ENCODE results near the gene NKX1-1.

NKX1-1 gene

GRCh38 chr4:1371176-1372165 is 34.8 kb downstream of the NKX1-1 start:
- Histone ChIP-seq H3K4me1 (ENCODE audit: control insufficient read depth, low read depth, low read length) (no peaks in the 10 kb centered on the region), H3K4me3 (ENCODE audit: low read length) (no peak overlapping the region), H3K9ac (ENCODE audit: low read length) (no peak overlapping the region), H3K27me3 (ENCODE audit: control insufficient read depth, insufficient read depth, low read length) (no peaks in the 10 kb centered on the region), H3K9me3 (ENCODE audit: control insufficient read depth, low read depth, low read length) (no peaks in the 10 kb centered on the region), H3K36me3 (ENCODE audit: control insufficient read depth, low read depth, low read length) (no peaks in the 10 kb centered on the region), H3K27ac (ENCODE audit: low read length) (no peak overlapping the region)

- no peaks in the 10 kb centered on the region for H3K36me3 ChIP-seq (ENCODE audit: control insufficient read depth, low read depth, low read length)
- no peaks in the 10 kb centered on the region for H3K4me1 ChIP-seq (ENCODE audit: control insufficient read depth, low read depth, low read length)
- no peak overlapping the region for H3K4me3 ChIP-seq (ENCODE audit: low read length)
Measured at GRCh38 chr4:1370321-1371124, 35.7 kb downstream of the NKX1-1 start.

DNA sequence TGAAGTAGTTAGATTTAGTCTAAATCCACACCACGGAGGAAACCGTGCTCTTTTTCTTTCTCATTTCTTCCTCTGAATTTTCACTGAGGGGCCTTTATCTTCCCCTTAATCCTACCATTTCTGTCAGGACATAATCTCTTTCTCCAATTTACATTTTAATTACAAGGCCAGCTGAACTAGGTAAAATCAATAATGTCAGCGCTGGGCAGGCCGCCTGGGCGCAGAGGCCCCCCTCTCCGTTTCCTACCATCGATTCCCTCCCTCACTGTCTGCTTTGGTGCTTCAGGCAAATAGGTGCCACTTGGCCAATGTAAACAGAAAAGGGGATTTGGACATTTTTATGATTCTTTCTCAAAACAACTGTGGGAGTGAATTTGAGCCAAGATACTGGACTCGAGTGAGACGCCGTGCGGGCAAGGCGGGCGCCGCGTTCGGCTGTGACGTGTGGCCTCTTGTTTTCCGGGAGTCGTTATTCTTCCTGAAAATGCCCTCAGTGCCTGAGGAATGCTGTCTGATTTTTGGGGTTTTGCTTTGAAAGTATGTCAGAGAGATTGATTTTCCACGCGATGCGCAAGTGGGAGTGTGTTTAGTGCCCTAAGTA is 36.7 kb downstream of the NKX1-1 start:
- Histone ChIP-seq H3K36me3 (ENCODE audit: control insufficient read depth, low read depth, low read length) (no peaks in the 10 kb centered on the region), H3K9me3 (ENCODE audit: control insufficient read depth, low read depth, low read length) (no peaks in the 10 kb centered on the region), H3K27me3 (ENCODE audit: control insufficient read depth, insufficient read depth, low read length) (no peaks in the 10 kb centered on the region), H3K4me1 (ENCODE audit: control insufficient read depth, low read depth, low read length) (no peaks in the 10 kb centered on the region), H3K9ac (ENCODE audit: low read length) (no peak overlapping the region), H3K4me3 (ENCODE audit: low read length) (no peak overlapping the region), H3K27ac (ENCODE audit: low read length) (no peak overlapping the region)

More at GRCh38 chr4:1370321-1371124, 35.7 kb downstream of the NKX1-1 start:
- no peaks in the 10 kb centered on the region for H3K9me3 ChIP-seq (ENCODE audit: control insufficient read depth, low read depth, low read length)
- no peak overlapping the region for H3K9ac ChIP-seq (ENCODE audit: low read length)
- no peak overlapping the region for H3K27ac ChIP-seq (ENCODE audit: low read length)
- H3K27me3 ChIP-seq (ENCODE audit: control insufficient read depth, insufficient read depth, low read length), result no peaks in the 10 kb centered on the region

- Histone ChIP-seq H3K36me3 (ENCODE audit: control insufficient read depth, low read depth, low read length) (no peaks in the 10 kb centered on the region), H3K4me1 (ENCODE audit: control insufficient read depth, low read depth, low read length) (no peaks in the 10 kb centered on the region), H3K9me3 (ENCODE audit: control insufficient read depth, low read depth, low read length) (no peaks in the 10 kb centered on the region), H3K4me3 (ENCODE audit: low read length) (no peak overlapping the region), H3K27ac (ENCODE audit: low read length) (no peak overlapping the region), H3K27me3 (ENCODE audit: control insufficient read depth, insufficient read depth, low read length) (no peaks in the 10 kb centered on the region), H3K9ac (ENCODE audit: low read length) (no peak overlapping the region)
Measured at GRCh38 chr4:1369091-1369450, 37.2 kb downstream of the NKX1-1 start.

GRCh38 chr4:1368421-1369090 is 37.7 kb downstream of the NKX1-1 start:
- no peak overlapping the region for H3K9ac ChIP-seq (ENCODE audit: low read length)
- no peak overlapping the region for H3K27ac ChIP-seq (ENCODE audit: low read length)
- H3K27me3 ChIP-seq (ENCODE audit: control insufficient read depth, insufficient read depth, low read length), result no peaks in the 10 kb centered on the region
- no peaks in the 10 kb centered on the region for H3K36me3 ChIP-seq (ENCODE audit: control insufficient read depth, low read depth, low read length)
- no peak overlapping the region for H3K4me3 ChIP-seq (ENCODE audit: low read length)
- H3K4me1 ChIP-seq (ENCODE audit: control insufficient read depth, low read depth, low read length), result no peaks in the 10 kb centered on the region
- H3K9me3 ChIP-seq (ENCODE audit: control insufficient read depth, low read depth, low read length), result no peaks in the 10 kb centered on the region

GRCh38 chr4:1367936-1368289 is 38.3 kb downstream of the NKX1-1 start:
- Histone ChIP-seq H3K4me3 (ENCODE audit: low read length) (no peak overlapping the region), H3K4me1 (ENCODE audit: control insufficient read depth, low read depth, low read length) (no peaks in the 10 kb centered on the region), H3K9ac (ENCODE audit: low read length) (no peak overlapping the region), H3K27ac (ENCODE audit: low read length) (no peak overlapping the region), H3K27me3 (ENCODE audit: control insufficient read depth, insufficient read depth, low read length) (no peaks in the 10 kb centered on the region), H3K9me3 (ENCODE audit: control insufficient read depth, low read depth, low read length) (no peaks in the 10 kb centered on the region), H3K36me3 (ENCODE audit: control insufficient read depth, low read depth, low read length) (no peaks in the 10 kb centered on the region)

GRCh38 chr4:1367230-1367935 is 38.9 kb downstream of the NKX1-1 start:
- H3K36me3 ChIP-seq (ENCODE audit: control insufficient read depth, low read depth, low read length), result no peaks in the 10 kb centered on the region
- H3K27me3 ChIP-seq (ENCODE audit: control insufficient read depth, insufficient read depth, low read length), result no peaks in the 10 kb centered on the region
- H3K27ac ChIP-seq (ENCODE audit: low read length), result no peak overlapping the region
- H3K4me3 ChIP-seq (ENCODE audit: low read length), result no peak overlapping the region
- H3K9ac ChIP-seq (ENCODE audit: low read length), result no peak overlapping the region
- H3K4me1 ChIP-seq (ENCODE audit: control insufficient read depth, low read depth, low read length), result no peaks in the 10 kb centered on the region
- H3K9me3 ChIP-seq (ENCODE audit: control insufficient read depth, low read depth, low read length), result no peaks in the 10 kb centered on the region

DNA sequence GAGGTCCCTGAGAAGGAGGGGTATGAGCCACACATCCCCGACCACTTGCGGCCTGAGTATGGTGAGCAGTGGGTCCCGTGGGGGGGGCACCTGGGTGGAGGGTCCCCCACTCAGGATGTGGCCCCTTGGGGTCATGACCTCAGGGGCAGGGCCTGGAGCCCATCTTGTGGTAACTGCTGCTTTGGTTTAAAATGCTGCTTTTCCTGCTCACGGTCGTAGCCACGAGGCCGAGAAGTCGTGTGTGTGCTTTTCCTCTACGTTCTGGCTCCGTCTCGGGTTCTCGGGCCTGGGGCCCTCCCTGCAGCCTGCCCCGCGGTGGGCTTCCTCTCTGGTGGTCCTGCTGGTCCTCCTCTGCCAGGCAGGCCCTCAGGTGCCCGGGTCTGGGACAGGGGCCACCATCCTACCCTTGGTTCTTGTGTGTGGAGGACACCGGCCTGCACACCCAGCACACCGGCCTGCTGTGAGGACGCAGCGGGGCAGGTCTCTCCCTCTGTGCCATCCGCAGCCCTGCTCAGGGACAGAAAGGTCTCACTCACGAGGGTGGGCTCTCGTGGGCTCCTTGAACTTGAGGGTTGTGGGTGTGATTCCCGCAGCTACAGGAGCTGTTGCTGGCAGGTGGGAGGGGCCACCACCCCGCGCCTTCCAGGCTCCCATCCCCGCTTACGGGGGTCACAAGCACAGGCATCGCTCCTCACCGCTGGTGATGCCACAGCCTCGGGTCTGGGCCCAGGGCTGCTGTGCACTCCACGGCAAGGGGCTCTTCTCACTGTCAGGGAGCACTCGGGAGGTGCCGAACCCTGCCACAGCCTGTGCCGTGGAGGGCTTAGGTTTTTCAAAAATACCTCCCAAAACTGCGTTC is 39.6 kb downstream of the NKX1-1 start:
- Histone ChIP-seq H3K4me1 (ENCODE audit: control insufficient read depth, low read depth, low read length) (no peaks in the 10 kb centered on the region), H3K27ac (ENCODE audit: low read length) (no peak overlapping the region), H3K9me3 (ENCODE audit: control insufficient read depth, low read depth, low read length) (no peaks in the 10 kb centered on the region), H3K36me3 (ENCODE audit: control insufficient read depth, low read depth, low read length) (no peaks in the 10 kb centered on the region), H3K9ac (ENCODE audit: low read length) (no peak overlapping the region), H3K27me3 (ENCODE audit: control insufficient read depth, insufficient read depth, low read length) (no peaks in the 10 kb centered on the region), H3K4me3 (ENCODE audit: low read length) (no peak overlapping the region)

DNA sequence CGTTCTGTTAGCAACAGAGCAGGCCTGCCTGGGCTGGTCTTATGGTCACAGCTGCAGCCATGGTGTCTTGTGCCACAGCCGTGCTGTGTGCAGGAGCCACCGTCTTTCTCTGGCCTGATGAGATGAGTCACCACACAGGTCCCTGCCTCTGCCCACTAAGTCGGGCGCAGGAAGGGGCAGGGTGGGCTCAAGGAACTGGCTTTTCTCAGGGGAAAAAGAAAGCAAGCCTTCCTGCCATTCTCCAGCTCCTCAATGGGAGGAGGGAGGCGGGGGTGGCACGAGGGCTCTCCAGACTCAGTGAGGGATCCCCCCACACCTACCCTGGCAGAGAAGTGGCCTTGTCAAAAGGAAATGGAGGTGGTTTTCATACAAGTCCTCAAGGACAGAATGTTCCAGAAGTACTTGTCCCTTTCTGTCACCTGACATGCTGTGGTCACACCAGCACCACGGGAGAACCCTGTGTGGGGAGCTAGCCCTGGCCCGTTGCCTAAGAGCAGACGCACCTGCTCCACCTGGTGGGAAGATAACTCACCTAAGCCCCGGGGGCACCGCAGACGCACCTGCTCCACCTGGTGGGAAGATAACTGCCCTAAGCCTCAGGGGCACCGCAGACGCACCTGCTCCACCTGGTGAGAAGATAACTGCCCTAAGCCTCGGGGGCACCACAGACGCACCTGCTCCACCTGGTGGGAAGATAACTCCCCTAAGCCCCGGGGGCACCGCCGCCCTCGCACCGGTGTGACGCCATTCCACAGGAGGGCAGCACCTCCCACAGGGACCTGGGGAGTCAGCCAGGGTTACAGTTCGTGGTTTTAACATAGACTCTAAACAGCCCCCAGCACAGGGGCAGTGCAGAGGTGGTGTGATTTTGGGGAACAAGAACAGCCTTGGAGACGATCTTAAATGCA is 40.7 kb downstream of the NKX1-1 start:
- H3K27me3 ChIP-seq (ENCODE audit: control insufficient read depth, insufficient read depth, low read length), result no peaks in the 10 kb centered on the region
- no peak overlapping the region for H3K9ac ChIP-seq (ENCODE audit: low read length)
- no peaks in the 10 kb centered on the region for H3K36me3 ChIP-seq (ENCODE audit: control insufficient read depth, low read depth, low read length)
- no peak overlapping the region for H3K27ac ChIP-seq (ENCODE audit: low read length)
- H3K9me3 ChIP-seq (ENCODE audit: control insufficient read depth, low read depth, low read length), result no peaks in the 10 kb centered on the region
- no peak overlapping the region for H3K4me3 ChIP-seq (ENCODE audit: low read length)
- H3K4me1 ChIP-seq (ENCODE audit: control insufficient read depth, low read depth, low read length), result no peaks in the 10 kb centered on the region
